Activated T-helper 2 cell treated with anti-CD3 and anti-CD28 coated beads, Interferon-gamma antibody, Interleukin-2, Interleukin-4, amounts not matched to agents 10 μg/mL and 5 μg/mL and 100 μg/mL, durations not matched to agents 14 hours and 24 hours and 36 hours (primary cell): ENCODE data around the gene OCIAD2. TPM values are rescaled to one million over a fixed set of nuclear protein-coding genes. Genes with fewer than 3 reads are reported as not detected.

ENCODE experiments used
- total RNA-seq: library from RNA; stranded (reverse); gene quantifications from 2 replicates; pipeline ENCODE4 v1.2.3, GENCODE V29; 2022

Gene OCIAD2
- total RNA-seq, 1 donor from 2014 or later, result 63.0 TPM

Other genes with a start within 250 kb of the OCIAD2 start
- 68.2 and 69.6 TPM in 2 replicates for gene FRYL, start 126.5 kb downstream of the OCIAD2 start, total RNA-seq
- 114 and 116 TPM in 2 replicates for gene OCIAD1, start 75.7 kb downstream of the OCIAD2 start, total RNA-seq
- not detected in 2 replicates for gene CWH43, start 79.5 kb upstream of the OCIAD2 start, total RNA-seq